GM12891 (cell line): Measurements from ENCODE around the gene KRTAP5-3.
"Not testable (repeated sequence)": the region's sequence is repeated elsewhere in the genome, so short reads cannot be mapped to it uniquely, and the experiment has no call there.

Experiments used
- DNase-seq: peaks from one replicate; pipeline ENCODE4 v3.0.0; 2011; ENCODE audit warnings: low spot score; ENCODE audit not compliant: insufficient read length
- FAIRE-seq: peaks from 2 replicates; lab custom pipeline; 2011; peaks lifted over from hg19 to GRCh38; lab: Jason Lieb, UNC
- PAX5 ChIP-seq: IDR thresholded peaks from 2 replicates; pipeline ENCODE4 v1.6.1; 2011; ENCODE audit warnings: low read length, moderate library complexity, mild to moderate bottlenecking; ENCODE audit not compliant: insufficient read depth, severe bottlenecking
- POLR2A ChIP-seq: IDR thresholded peaks from 2 replicates; pipeline ENCODE4 v1.6.1; 2011; ENCODE audit warnings: low read depth, low read length, control low read depth
- POLR2AphosphoS5 ChIP-seq: IDR thresholded peaks from 2 replicates; pipeline ENCODE4 v1.6.1; 2011; ENCODE audit warnings: low read depth, low read length, control low read depth
- POU2F2 ChIP-seq: IDR thresholded peaks from 2 replicates; pipeline ENCODE4 v1.6.1; 2011; ENCODE audit warnings: low read depth, mild to moderate bottlenecking, control low read depth, low read length, moderate library complexity
- SPI1 ChIP-seq: IDR thresholded peaks from 2 replicates; pipeline ENCODE4 v1.6.1; 2011; ENCODE audit warnings: low read depth, low read length, control low read depth
- TAF1 ChIP-seq: IDR thresholded peaks from 2 replicates; pipeline ENCODE4 v1.6.1; 2011; ENCODE audit warnings: low read depth, low read length, control low read depth

Gene KRTAP5-3

DNA sequence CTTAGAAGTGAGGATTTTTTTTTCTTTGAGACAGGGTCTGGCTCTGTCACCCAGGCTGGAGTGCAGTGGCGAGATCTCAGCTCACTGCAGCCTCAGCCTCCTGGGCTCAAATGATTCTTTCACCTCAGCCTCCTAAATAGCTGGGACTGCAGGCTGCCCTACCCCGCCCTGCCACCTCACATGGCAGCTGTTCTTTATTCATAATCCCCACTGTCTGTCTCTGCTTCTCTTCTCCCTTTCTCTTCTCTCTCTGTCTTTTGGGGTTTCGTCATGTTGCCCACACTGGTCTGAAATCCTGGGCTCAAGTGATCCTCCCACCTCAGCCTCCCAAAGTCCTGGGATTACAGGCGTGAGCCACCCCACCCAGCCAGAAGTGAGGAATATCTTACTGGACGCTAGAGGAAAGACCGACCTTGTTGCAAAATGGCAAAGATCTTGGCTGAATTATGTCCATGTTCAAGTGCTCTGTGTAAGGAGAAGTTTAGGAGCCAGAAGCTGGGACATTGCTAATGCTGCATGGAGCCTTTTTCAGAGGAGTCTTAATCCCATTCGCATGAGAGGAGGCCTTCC lies 43.2 kb upstream of the KRTAP5-3 start:
- FAIRE-seq (no peak), DNase-seq (no peak)
- no peak for TF ChIP-seq POLR2AphosphoS5
- TF ChIP-seq POU2F2, result no peak
- no peak for TF ChIP-seq POLR2A
- no peak for TF ChIP-seq TAF1
- TF ChIP-seq PAX5, result no peak
- no peak for TF ChIP-seq SPI1

DNA sequence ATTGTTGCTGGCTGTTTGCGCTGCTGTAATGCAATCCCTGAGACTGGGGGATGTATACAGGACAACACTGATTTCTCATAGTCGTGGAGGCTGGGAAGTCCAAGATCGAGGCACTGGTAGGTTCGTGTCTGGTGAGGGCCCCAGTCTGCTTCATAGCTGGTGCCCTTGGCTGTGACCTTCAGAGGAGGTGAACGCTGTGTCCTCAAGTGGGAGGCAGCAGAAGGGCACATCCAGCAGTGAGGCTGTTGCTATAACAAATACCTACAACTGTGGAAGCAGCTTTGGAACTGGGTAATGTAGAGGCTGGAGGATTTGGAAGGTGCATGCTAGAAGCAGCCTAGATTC lies 42.6 kb upstream of the KRTAP5-3 start:
- no peak for FAIRE-seq
- no peak for TF ChIP-seq SPI1
- no peak for TF ChIP-seq TAF1
- no peak for TF ChIP-seq POLR2AphosphoS5
- TF ChIP-seq POU2F2, result no peak
- TF ChIP-seq PAX5, result no peak
- no peak for TF ChIP-seq POLR2A
- DNase-seq, result no peak

DNA sequence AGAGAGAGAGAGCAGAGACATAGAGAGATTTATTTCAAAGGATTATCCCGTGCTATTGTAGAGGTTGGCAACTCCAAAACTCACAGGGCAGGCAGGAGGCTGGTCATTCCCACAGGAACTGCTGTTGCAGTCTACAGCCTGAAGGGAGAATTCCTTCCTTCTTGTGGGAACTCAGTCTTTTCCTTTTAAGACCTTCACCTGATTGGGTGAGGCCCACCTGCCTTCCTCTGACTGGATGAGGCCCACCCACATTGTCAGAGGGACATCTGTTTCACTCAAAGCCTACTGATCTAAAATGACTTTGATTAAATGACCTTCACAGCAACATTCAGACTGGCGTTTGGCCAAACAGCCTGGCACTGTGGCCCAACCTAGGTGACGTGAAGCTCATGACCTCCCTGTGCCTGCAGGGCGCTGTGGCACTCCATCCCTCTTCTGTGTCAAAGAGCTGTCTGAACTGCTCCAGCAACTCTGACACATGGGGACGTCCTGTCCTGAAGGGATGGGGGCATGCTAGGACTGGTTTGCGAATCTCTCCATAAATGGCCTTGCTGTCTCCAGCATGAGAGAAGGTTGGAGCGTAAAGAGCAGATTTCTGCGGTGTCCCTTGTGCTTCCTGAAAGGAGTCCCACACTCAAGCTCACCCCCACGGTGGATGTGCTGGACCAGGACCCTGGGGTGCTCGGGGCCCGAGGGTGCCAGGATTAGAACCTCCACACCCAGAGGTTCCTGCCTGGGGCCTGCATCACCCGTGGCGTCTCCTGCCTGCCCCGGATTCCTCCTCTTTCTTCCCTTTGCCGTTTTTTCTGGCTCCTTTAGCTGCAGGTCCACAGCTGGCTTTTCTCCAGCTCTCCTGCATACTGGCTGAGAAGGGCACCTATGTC lies 42.0 kb upstream of the KRTAP5-3 start:
- no peak for FAIRE-seq
- DNase-seq, result no peak
- TF ChIP-seq POLR2A, result no peak
- no peak for TF ChIP-seq TAF1
- no peak for TF ChIP-seq POU2F2
- no peak for TF ChIP-seq SPI1
- no peak for TF ChIP-seq PAX5
- no peak for TF ChIP-seq POLR2AphosphoS5

DNA sequence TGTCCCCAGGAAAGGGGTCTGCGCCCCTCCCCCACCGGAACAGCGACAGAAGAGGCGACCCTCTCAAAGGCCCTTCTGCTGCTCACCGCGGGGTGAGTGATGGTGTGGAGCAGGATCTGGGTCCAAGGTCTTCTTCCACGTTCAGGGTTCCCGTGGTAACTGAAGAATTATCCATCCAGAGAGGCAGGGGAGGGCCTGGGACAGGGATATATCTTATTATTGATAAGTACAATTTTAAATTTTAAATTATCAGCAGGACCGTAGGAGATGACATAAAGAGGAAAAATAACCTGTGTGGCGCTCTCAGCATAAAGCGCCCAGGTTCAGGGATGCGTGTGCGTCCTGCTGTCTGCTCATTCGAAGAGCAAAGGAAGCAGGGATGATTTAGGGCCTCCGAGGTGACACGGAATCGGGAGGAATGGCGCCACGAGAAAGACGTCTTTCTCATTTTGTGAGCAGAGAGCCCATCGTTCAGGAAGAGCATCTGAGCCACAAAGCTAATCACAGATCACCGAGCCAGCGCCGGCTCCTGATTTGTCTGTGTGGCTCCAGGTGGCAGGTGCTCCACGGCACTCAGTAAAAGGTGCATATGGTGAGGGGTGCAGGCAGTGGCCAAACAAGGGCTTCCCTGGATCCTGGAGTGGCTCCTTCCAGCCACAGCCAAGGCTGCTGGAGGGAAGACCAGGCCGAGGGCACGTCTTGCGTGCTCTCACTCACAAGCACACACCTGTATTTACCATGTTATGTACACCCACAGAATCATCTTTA lies 40.6 kb upstream of the KRTAP5-3 start:
- TF ChIP-seq PAX5, result no peak
- no peak for TF ChIP-seq POLR2AphosphoS5
- no peak for TF ChIP-seq POLR2A
- TF ChIP-seq SPI1, result no peak
- TF ChIP-seq POU2F2, result no peak
- DNase-seq, result no peak
- no peak for FAIRE-seq

DNA sequence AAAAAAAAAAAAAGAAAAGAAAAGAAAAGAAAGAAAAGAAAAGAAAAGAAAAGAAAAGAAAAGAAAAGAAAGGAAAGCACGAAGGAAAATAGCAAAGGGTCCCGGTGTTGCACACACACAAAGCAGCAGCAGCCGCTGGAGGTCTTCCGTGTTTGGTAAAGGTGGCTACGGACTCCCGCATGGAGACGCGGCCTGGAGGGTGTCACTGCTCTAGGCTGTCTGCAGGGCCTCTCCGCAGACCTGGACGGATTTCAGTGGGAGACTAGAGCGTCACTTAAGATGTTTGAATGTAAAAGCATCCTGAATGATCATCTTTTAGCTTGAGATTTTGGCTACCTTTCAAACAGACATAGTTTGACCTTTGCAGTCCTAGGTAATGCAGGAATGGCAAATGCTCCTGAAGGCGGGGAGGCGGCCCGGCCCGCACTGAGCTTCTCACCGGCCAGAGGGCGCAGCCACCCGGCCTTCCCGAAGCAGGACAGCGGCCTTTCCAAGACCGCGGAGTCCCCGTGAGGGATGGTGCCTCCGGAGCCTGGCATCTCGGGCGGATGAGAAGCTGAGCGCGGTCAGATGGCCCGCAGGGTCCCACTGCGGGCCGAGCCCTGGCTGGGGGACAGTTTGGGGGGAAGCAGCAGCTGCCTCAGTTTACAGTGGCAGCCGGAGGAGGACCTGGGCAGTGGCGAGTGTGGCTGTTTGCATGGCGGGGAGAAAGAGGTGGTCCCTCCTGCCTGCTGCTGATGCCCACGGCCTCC lies 39.8 kb upstream of the KRTAP5-3 start:
- TF ChIP-seq PAX5, result no peak
- FAIRE-seq, result no peak

DNA sequence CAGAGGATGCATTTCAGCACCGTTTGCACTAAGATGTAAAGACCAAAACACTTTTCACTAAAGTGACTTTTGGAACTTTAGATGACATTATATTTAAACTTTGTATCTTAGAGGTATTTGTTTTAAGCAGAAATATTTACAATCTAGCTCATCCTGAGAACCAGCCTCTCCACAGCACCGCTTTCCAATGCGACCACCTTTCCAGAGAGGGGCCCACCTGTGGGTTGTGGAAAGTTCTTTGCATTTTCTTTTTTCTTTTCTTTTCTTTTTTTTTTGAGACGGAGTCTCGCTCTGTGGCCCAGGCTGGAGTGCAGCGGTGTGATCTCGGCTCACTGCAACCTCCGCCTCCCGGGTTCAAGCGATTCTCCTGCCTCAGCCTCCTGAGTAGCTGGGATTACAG lies 38.3 kb upstream of the KRTAP5-3 start:
- DNase-seq, FAIRE-seq: not testable (repeated sequence)

More for the DNA sequence above, 39.8 kb upstream of the KRTAP5-3 start:
- DNase-seq, result no peak

DNA sequence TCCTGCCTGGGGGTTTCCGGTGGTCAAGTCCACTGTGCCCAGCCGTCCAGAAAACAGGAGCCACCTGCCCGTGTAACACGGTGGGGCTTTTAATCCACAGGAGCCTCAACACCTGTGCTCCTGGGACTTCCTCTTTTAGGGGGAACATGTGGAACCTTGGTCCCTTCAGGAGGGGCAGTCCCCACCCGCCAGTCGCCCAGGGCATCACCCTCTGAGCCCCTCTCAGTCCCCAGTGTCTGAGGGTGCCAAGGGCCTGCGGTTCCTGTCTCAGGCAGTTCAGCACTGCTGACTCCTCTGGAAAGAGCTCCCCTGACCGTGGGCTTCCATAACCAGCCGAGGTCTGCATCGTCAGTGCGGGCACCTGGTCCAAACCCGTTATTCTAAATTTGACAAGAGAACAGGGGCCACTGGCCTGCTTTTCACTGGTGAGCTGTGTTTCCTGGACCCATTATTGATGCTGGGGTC lies 37.1 kb upstream of the KRTAP5-3 start:
- FAIRE-seq (no peak), DNase-seq (no peak)
- TF ChIP-seq PAX5 (no peak), SPI1 (peak; percentile 46), POU2F2 (no peak), POLR2A (no peak)

DNA sequence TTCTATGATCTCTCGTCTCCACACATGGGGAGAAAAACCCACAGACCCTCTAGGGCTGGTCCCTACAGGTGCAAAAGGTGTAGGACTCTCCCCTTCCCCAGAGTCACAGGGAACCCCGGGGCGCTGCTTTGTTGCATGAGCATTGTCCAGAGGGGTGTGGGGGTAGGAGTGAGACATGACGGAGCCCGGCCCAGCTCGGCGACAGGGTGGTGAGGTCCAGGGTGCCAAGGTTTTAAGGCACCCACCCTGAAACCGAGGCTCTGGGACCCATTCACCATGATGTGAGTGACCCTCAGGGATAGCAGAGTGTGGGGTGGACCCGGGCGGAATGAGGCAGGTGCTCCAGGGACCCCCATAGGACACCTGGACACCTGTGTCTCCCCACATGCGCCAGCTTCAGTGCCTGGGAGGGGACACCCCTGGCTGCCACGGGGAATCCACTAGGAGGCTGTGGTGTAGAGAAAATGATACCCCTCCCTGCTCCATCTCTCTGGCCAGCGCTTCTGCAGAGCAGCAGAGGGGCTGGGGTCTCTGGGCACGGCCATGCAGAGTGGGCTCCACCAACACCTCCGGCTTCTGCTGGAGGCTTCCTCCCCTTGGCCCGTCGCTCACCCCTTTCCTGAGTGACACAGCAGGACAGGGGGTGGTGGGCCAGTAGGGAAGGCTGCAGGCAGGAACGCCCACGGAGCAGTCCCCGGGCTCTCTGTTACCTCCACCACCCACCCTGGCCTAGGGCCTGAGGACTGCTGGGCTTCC lies 36.5 kb upstream of the KRTAP5-3 start:
- FAIRE-seq (no peak), DNase-seq (no peak)
- TF ChIP-seq POLR2A (no peak), SPI1 (no peak)

DNA sequence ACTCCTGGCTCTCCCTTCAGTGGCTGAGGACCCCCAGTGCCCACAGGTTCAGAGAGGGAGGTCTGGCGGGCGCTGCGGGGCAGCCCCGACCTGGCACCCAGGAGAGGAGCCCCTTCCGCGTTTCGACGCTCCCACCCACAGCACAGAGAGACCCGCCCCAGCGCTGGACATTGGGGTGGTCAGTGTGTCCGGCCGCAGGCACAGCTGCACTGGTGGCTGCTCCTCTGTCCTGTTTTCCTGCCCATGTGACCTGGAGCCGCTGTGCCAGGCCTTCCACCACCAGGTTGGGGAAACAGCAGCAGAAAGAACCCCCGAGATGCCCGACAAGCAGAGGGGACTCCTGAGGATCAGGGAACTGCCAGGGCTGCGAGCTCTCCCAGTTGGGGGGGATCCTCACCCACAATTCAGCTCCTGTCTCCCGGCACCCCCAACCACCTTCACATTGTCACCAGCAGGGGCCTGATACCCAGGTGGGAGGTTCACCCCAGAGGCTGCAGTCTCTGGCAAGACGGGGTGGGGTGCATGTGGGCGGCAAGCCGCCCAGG lies 35.0 kb upstream of the KRTAP5-3 start:
- no peak for TF ChIP-seq SPI1
- TF ChIP-seq POLR2AphosphoS5, result no peak
- no peak for TF ChIP-seq TAF1
- TF ChIP-seq POLR2A, result no peak
- no peak for TF ChIP-seq POU2F2
- TF ChIP-seq PAX5, result no peak
- no peak for FAIRE-seq

More for the DNA sequence above, 35.0 kb upstream of the KRTAP5-3 start:
- DNase-seq, result no peak
